AG09319 (cell line): Measurements from ENCODE around the gene RDH5.

ENCODE experiments used
- DNase-seq: peaks from one replicate; pipeline ENCODE4 v3.0.0-alpha.2; 2010; ENCODE audit warnings: low read depth; ENCODE audit errors: extremely low read depth
- CTCF ChIP-seq: IDR thresholded peaks from 2 replicates; pipeline ENCODE4 v1.5.1; 2011; ENCODE audit warnings: low read depth, mild to moderate bottlenecking, inconsistent platforms, low read length, moderate library complexity

The RDH5 gene

GRCh38 chr12:55739025-55739378, 18.8 kb downstream of the RDH5 start:
- TF ChIP-seq CTCF, result no peak
- no peak for DNase-seq

GRCh38 chr12:55741931-55742680, 21.9 kb downstream of the RDH5 start:
- no peak for TF ChIP-seq CTCF
- no peak for DNase-seq

- no peak for TF ChIP-seq CTCF
- no peak for DNase-seq
These were observed 22.7 kb downstream of the RDH5 start, which contains the start of gene GDF11 for GRCh38 chr12:55742719-55743405. Gene GDF11 (plus strand): TSS chr12:55743122. CDS start chr12:55743317, 195 bp downstream.

DNA sequence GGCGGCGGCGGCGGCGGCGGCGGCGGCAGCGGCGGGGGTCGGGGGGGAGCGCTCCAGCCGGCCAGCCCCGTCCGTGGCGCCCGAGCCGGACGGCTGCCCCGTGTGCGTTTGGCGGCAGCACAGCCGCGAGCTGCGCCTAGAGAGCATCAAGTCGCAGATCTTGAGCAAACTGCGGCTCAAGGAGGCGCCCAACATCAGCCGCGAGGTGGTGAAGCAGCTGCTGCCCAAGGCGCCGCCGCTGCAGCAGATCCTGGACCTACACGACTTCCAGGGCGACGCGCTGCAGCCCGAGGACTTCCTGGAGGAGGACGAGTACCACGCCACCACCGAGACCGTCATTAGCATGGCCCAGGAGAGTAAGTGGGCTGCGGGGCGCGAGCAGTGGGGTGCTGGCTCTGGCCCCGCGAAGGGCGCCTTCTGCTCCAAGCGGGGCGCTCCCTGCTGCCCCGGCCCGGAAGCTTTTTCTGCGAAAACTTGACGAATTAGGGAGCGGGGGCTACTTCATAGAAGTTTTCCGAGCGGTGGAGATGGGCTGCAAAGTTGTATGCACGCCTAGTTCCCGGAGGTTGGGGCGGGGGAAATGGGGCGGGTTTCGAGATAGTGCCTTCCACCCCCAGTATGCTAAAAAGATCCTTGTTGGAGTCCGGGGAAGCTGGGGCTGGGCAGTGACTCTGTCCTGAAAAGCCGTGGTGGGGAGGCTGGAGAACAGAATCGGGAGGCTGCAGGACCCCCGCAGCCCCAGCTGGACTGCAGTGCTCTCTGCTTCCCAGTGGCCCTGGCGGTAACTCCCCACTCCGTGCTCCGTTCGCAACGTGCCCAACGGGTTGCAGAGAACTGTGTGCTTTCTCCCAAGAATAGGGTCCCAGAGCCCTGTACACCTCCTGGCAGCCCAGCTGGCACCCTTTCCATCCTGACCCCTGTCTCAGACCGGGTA, 23.5 kb downstream of the RDH5 start:
- peak; percentile 13 for TF ChIP-seq CTCF
- no peak for DNase-seq

DNA sequence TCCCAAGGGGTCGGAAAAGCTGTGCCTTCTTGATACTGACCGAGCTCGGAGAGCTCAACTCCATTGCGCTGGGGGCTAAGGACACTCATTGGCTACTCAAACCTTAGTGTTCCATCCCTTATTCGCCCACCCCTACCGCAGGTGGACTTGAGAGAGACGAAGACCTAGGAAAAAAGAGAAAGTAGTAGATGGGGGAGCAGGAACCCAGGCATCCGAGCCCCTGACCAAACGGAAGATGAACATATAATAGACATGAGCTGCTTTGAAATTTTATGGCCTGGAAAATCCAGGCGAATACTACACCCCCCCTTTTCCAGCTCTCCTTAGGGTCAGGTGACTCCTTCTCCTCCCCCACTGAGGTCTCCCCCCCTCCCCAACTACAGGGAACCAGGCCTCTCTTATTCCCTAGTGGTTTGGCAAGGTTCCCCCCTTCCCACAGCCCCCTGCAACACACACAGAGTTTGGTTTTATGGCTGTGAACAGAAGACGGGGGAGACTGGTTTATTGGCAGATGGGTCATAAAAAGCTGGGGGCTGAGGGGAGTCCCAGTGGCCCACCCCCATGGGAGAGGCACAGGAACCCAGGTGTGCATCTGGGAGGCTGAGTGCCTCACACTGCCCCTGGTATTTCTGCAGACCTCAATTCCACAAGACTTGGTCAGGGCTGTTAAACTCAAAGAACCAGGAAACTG, 24.3 kb downstream of the RDH5 start:
- DNase-seq, result no peak
- TF ChIP-seq CTCF, result no peak

- DNase-seq, result no peak
These were observed 25.4 kb downstream of the RDH5 start for GRCh38 chr12:55745361-55746173.

More at GRCh38 chr12:55745361-55746173, 25.4 kb downstream of the RDH5 start:
- TF ChIP-seq CTCF, result no peak
